Measurements from ENCODE around the gene MUC5AC.

DNA sequence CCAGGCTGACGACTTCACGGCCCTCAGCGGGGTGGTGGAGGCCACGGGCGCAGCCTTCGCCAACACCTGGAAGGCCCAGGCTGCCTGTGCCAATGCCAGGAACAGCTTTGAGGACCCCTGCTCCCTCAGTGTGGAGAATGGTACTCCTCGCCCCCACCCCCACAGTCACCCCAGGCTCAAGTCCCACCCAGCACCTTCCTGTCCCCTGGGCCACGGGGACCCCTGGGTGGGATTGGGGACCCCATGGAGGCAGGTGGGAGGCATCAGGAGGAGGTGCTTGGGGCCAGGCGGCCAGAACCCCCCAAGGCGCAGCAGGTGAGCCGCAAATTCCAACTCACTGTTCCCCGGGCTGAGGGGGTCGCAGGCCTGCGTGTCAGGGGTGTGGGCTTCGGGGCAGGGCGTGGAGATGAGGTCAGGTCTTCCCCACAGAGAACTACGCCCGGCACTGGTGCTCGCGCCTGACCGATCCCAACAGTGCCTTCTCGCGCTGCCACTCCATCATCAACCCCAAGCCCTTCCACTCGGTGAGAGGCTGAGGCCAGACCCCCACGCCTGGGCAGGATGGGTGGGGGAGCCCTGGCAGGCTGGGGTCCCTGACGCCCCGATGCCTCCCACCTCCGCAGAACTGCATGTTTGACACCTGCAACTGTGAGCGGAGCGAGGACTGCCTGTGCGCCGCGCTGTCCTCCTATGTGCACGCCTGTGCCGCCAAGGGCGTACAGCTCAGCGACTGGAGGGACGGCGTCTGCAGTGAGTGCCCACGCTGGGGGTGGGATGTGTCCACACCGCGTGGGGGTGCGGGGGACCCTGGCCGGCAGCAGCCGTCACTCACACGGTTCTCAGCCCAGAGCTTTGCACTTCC is 74.5 kb downstream of the MUC5AC start:
- no peak for TF ChIP-seq POLR2A (IDR thresholded peaks at IDR 0.05)
- TF ChIP-seq, protein P1, sequence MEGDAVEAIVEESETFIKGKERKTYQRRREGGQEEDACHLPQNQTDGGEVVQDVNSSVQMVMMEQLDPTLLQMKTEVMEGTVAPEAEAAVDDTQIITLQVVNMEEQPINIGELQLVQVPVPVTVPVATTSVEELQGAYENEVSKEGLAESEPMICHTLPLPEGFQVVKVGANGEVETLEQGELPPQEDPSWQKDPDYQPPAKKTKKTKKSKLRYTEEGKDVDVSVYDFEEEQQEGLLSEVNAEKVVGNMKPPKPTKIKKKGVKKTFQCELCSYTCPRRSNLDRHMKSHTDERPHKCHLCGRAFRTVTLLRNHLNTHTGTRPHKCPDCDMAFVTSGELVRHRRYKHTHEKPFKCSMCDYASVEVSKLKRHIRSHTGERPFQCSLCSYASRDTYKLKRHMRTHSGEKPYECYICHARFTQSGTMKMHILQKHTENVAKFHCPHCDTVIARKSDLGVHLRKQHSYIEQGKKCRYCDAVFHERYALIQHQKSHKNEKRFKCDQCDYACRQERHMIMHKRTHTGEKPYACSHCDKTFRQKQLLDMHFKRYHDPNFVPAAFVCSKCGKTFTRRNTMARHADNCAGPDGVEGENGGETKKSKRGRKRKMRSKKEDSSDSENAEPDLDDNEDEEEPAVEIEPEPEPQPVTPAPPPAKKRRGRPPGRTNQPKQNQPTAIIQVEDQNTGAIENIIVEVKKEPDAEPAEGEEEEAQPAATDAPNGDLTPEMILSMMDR (IDR thresholded peaks at IDR 0.05 in 4 of 5, conservative IDR thresholded peaks at IDR 0.05 in 1 of 5) = no peak

All from gastrocnemius medialis (tissue), 4 donors.